NCI-H1417 treated with DMSO at 0.1 percent for 48 hours (cell line): ENCODE data around the gene TRIML2.

ENCODE experiments used
- DNase-seq: peaks from one replicate; lab custom pipeline; 2025; lab: John Stamatoyannopoulos, UW

The TRIML2 gene

GRCh38 chr4:188109157-188109755 is at the start of gene TRIML2:
TRIML2 (minus strand) TSS chr4:188109603; CDS start chr4:188105368, 4,235 bp downstream.
- DNase-seq = no peak

GRCh38 chr4:188158336-188158735 is 48.9 kb upstream of the TRIML2 start:
- no peak for DNase-seq

GRCh38 chr4:188154668-188155405 is 45.4 kb upstream of the TRIML2 start:
- DNase-seq = no peak

- no peak for DNase-seq
Observed at GRCh38 chr4:188147776-188148175, 38.4 kb upstream of the TRIML2 start.

GRCh38 chr4:188147176-188147575 is 37.8 kb upstream of the TRIML2 start:
- no peak for DNase-seq

GRCh38 chr4:188146618-188147017 is 37.2 kb upstream of the TRIML2 start:
- DNase-seq = no peak

- DNase-seq = no peak
Observed at GRCh38 chr4:188145601-188146000, 36.2 kb upstream of the TRIML2 start.

- DNase-seq = no peak
Observed at GRCh38 chr4:188143731-188144130, 34.3 kb upstream of the TRIML2 start.

- no peak for DNase-seq
Observed at GRCh38 chr4:188139671-188140070, 30.3 kb upstream of the TRIML2 start.

GRCh38 chr4:188139141-188139540 is 29.7 kb upstream of the TRIML2 start, which contains the start of gene TRIML1:
TRIML1 (plus strand) TSS chr4:188139441; CDS start chr4:188139559, 118 bp downstream.
- no peak for DNase-seq

- DNase-seq = no peak
Observed at GRCh38 chr4:188138227-188138626, 28.8 kb upstream of the TRIML2 start.

GRCh38 chr4:188132232-188132631 is 22.8 kb upstream of the TRIML2 start:
- DNase-seq = no peak

- DNase-seq = no peak
Observed at GRCh38 chr4:188130355-188130754, 21.0 kb upstream of the TRIML2 start.

GRCh38 chr4:188127214-188127874 is 17.9 kb upstream of the TRIML2 start:
- no peak for DNase-seq

GRCh38 chr4:188121530-188121929 is 12.1 kb upstream of the TRIML2 start:
- DNase-seq = no peak

GRCh38 chr4:188117631-188118324 is 8.4 kb upstream of the TRIML2 start:
- no peak for DNase-seq

- DNase-seq = no peak
Observed at GRCh38 chr4:188113156-188113555, 3.8 kb upstream of the TRIML2 start.

GRCh38 chr4:188111955-188112354 is 2.6 kb upstream of the TRIML2 start:
- no peak for DNase-seq

GRCh38 chr4:188110741-188111471 is 1.5 kb upstream of the TRIML2 start:
- DNase-seq = no peak

- DNase-seq = no peak
Observed at GRCh38 chr4:188110036-188110435, 633 bp upstream of the TRIML2 start.

- DNase-seq = no peak
Observed at GRCh38 chr4:188107931-188108843, 1.2 kb downstream of the TRIML2 start.
